ENCODE results near the gene NR3C1.

The NR3C1 gene

GRCh38 chr5:143306040-143306439 lies 97.4 kb downstream of the NR3C1 start:
- ChIA-PET POLR2A (no interaction called here), CTCF (no interaction called here)
- Histone ChIP-seq H3K27ac (ENCODE audit: insufficient read depth in 1 of 2, low read depth in 1 of 2, low read length in 2 of 2, poor library complexity in 1 of 2, severe bottlenecking in 2 of 2) (no peak overlapping the region), H3K36me3 (ENCODE audit: control insufficient read depth in 4 of 4, insufficient read depth in 4 of 4, low read length in 3 of 4) (peaks cover 16 to 72% (median 32%) of the 10 kb centered on the region in 4 experiments), H3K27me3 (replicated peaks in 2 of 5; ENCODE audit: control insufficient read depth in 4 of 5, insufficient read depth in 5 of 5, low read length in 4 of 5) (no peaks in the 10 kb centered on the region), H3K4me1 (ENCODE audit: control extremely low read depth in 1 of 4, control insufficient read depth in 4 of 4, insufficient read depth in 4 of 4, low read length in 3 of 4) (no peaks in the 10 kb centered on the region), H3K9me3 (ENCODE audit: control extremely low read depth in 1 of 5, control insufficient read depth in 4 of 5, insufficient read depth in 2 of 5, low read depth in 1 of 5, low read length in 4 of 5) (peaks cover 0 to 16% (median 8%) of the 10 kb centered on the region in 5 experiments), H3K4me3 (ENCODE audit: control insufficient read depth in 1 of 7, extremely low read depth in 1 of 7, insufficient read depth in 4 of 7, low read depth in 2 of 7, low read length in 6 of 7) (no peak overlapping the region)
- no peak for DNase-seq
- 100% methylated on average over 1 of the region's 2 CpGs for WGBS (ENCODE audit: insufficient coverage)

DNA sequence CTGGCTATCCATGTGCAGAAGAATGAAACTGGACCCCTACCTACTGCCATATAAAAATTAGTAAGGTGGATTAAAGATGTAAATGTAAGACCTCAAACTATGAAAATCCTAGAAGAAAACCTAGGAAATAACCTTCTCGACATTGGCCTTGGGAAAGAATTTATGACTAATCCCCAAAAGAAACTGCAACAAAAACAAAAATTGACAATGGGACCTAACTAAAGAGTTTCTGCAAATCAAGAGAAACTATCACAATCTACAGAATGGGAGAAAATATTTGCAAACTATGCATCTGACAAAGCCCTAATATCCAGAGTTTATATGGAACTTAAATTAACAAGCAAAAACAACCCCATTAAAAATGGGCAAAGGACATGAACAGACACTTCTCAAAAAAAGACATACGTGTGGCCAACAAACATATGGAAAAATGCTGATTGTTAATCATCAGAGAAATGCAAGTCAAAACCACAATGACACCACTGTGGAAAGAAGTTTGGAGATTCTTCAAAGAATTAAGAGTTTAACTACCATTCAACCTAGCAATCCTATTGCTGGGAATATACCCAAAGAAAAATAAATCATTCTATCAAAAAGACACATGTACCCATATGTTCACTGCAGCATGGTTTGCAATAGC lies 98.5 kb downstream of the NR3C1 start:
- peaks cover 0 to 16% (median 8%) of the 10 kb centered on the region in 5 experiments for H3K9me3 ChIP-seq (ENCODE audit: control extremely low read depth in 1 of 5, control insufficient read depth in 4 of 5, insufficient read depth in 2 of 5, low read depth in 1 of 5, low read length in 4 of 5)
- H3K27me3 ChIP-seq (replicated peaks in 2 of 5; ENCODE audit: control insufficient read depth in 4 of 5, insufficient read depth in 5 of 5, low read length in 4 of 5), result no peaks in the 10 kb centered on the region
- peaks cover 15 to 72% (median 32%) of the 10 kb centered on the region in 4 experiments for H3K36me3 ChIP-seq (ENCODE audit: control insufficient read depth in 4 of 4, insufficient read depth in 4 of 4, low read length in 3 of 4)
- 100% methylated on average over 1 of the region's 2 CpGs for WGBS (ENCODE audit: insufficient coverage)
- H3K4me3 ChIP-seq (ENCODE audit: control insufficient read depth in 1 of 7, extremely low read depth in 1 of 7, insufficient read depth in 4 of 7, low read depth in 2 of 7, low read length in 6 of 7), result no peak overlapping the region
- no peaks in the 10 kb centered on the region for H3K4me1 ChIP-seq (ENCODE audit: control extremely low read depth in 1 of 4, control insufficient read depth in 4 of 4, insufficient read depth in 4 of 4, low read length in 3 of 4)
- ChIA-PET POLR2A (no interaction called here), CTCF (no interaction called here)
- no peak for DNase-seq
- H3K27ac ChIP-seq (ENCODE audit: insufficient read depth in 1 of 2, low read depth in 1 of 2, low read length in 2 of 2, poor library complexity in 1 of 2, severe bottlenecking in 2 of 2), result no peak overlapping the region

DNA sequence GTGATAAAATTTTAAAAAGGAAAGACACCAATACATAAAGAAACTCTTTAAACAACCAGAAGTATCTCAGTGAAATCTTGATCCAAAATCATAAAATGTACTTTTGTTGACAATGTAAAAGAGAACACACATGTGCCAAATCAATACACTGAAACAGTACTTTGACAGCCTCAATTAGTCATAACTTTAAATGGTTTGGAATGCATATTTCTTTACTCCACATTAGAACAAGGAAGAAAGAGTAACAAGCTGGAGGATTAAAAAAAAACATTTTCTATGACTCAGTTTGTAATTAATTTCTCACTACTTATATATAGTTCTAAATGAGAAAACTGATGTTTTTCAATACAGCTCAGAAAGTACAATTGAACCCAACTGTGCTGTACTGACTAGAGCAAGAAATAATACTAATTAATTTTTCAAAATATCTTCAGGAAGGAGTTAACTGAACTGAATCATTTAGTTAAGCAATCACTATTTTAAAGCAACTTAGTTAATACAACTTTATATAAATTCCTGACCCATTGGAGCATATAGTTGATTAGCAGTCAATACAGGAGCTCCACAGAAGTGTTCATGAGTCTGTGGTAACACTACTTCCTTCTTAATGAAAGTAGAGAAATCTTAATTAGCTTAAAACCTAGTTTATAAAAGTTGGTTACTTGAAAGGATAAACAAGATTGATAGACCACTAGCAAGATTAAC lies 101.0 kb downstream of the NR3C1 start:
- H3K36me3 ChIP-seq (ENCODE audit: control insufficient read depth in 4 of 4, insufficient read depth in 4 of 4, low read length in 3 of 4), result peaks cover 19 to 67% (median 34%) of the 10 kb centered on the region in 4 experiments
- ChIA-PET CTCF (interaction anchor here (0.6 to 1.1 kb wide), 3 partner anchors 14 to 493 kb away, joined by 3 read pairs; no protein-coding TSS in a partner anchor), POLR2A (no interaction called here)
- DNase-seq, result no peak
- no peak overlapping the region for H3K4me3 ChIP-seq (ENCODE audit: control insufficient read depth in 1 of 7, extremely low read depth in 1 of 7, insufficient read depth in 4 of 7, low read depth in 2 of 7, low read length in 6 of 7)
- no peaks in the 10 kb centered on the region for H3K4me1 ChIP-seq (ENCODE audit: control extremely low read depth in 1 of 4, control insufficient read depth in 4 of 4, insufficient read depth in 4 of 4, low read length in 3 of 4)
- no peak overlapping the region for H3K27ac ChIP-seq (ENCODE audit: insufficient read depth in 1 of 2, low read depth in 1 of 2, low read length in 2 of 2, poor library complexity in 1 of 2, severe bottlenecking in 2 of 2)
- no peaks in the 10 kb centered on the region for H3K27me3 ChIP-seq (replicated peaks in 2 of 5; ENCODE audit: control insufficient read depth in 4 of 5, insufficient read depth in 5 of 5, low read length in 4 of 5)
- H3K9me3 ChIP-seq (ENCODE audit: control extremely low read depth in 1 of 5, control insufficient read depth in 4 of 5, insufficient read depth in 2 of 5, low read depth in 1 of 5, low read length in 4 of 5), result peaks cover 0 to 16% (median 8%) of the 10 kb centered on the region in 5 experiments

DNA sequence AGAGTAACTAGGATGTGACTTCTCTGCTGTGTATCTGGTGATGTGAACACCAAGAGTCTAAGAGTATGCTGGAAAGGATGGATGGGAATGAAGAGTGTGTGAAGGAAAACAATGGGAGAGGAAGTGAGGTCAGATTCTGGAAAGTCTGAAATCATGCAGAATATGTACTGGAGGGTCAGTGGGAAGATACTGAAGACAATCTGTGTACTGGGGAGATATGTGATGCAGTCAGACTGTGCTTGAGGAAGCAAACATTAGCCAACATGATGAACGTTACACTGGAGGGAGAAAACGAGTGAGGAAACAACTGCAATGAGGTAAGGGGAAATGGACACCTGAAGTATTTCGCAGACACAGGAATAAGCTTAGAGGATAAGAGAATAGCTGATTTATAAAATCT lies 105.7 kb downstream of the NR3C1 start:
- no peak overlapping the region for H3K27ac ChIP-seq (ENCODE audit: insufficient read depth in 1 of 2, low read depth in 1 of 2, low read length in 2 of 2, poor library complexity in 1 of 2, severe bottlenecking in 2 of 2)
- no peaks in the 10 kb centered on the region for H3K4me1 ChIP-seq (ENCODE audit: control extremely low read depth in 1 of 4, control insufficient read depth in 4 of 4, insufficient read depth in 4 of 4, low read length in 3 of 4)
- no peaks in the 10 kb centered on the region for H3K27me3 ChIP-seq (replicated peaks in 2 of 5; ENCODE audit: control insufficient read depth in 4 of 5, insufficient read depth in 5 of 5, low read length in 4 of 5)
- WGBS (ENCODE audit: insufficient coverage), result 100% methylated on average over 2 of the region's 3 CpGs
- DNase-seq, result no peak
- no peaks in the 10 kb centered on the region for H3K9me3 ChIP-seq (ENCODE audit: control extremely low read depth in 1 of 5, control insufficient read depth in 4 of 5, insufficient read depth in 2 of 5, low read depth in 1 of 5, low read length in 4 of 5)
- no peak overlapping the region for H3K4me3 ChIP-seq (ENCODE audit: control insufficient read depth in 1 of 7, extremely low read depth in 1 of 7, insufficient read depth in 4 of 7, low read depth in 2 of 7, low read length in 6 of 7)
- CTCF ChIA-PET, result no interaction called here
- POLR2A ChIA-PET, result no interaction called here
- peaks cover 13 to 67% (median 40%) of the 10 kb centered on the region in 4 experiments for H3K36me3 ChIP-seq (ENCODE audit: control insufficient read depth in 4 of 4, insufficient read depth in 4 of 4, low read length in 3 of 4)

GRCh38 chr5:143290125-143290524 lies 113.4 kb downstream of the NR3C1 start:
- H3K36me3 ChIP-seq (ENCODE audit: control insufficient read depth in 4 of 4, insufficient read depth in 4 of 4, low read length in 3 of 4), result peaks cover 6 to 40% (median 20%) of the 10 kb centered on the region in 4 experiments
- H3K4me3 ChIP-seq (ENCODE audit: control insufficient read depth in 1 of 7, extremely low read depth in 1 of 7, insufficient read depth in 4 of 7, low read depth in 2 of 7, low read length in 6 of 7), result no peak overlapping the region
- H3K27me3 ChIP-seq (replicated peaks in 2 of 5; ENCODE audit: control insufficient read depth in 4 of 5, insufficient read depth in 5 of 5, low read length in 4 of 5), result no peaks in the 10 kb centered on the region
- H3K4me1 ChIP-seq (ENCODE audit: control extremely low read depth in 1 of 4, control insufficient read depth in 4 of 4, insufficient read depth in 4 of 4, low read length in 3 of 4), result no peaks in the 10 kb centered on the region
- WGBS (ENCODE audit: insufficient coverage), result 100% methylated on average over 1 of the region's 2 CpGs
- ChIA-PET POLR2A (no interaction called here), CTCF (interaction anchor here (2.4 kb wide), 1 partner anchor 8 kb away, joined by 6 read pairs; no protein-coding TSS in a partner anchor)
- DNase-seq, result no peak
- no peak overlapping the region for H3K27ac ChIP-seq (ENCODE audit: insufficient read depth in 1 of 2, low read depth in 1 of 2, low read length in 2 of 2, poor library complexity in 1 of 2, severe bottlenecking in 2 of 2)
- H3K9me3 ChIP-seq (ENCODE audit: control extremely low read depth in 1 of 5, control insufficient read depth in 4 of 5, insufficient read depth in 2 of 5, low read depth in 1 of 5, low read length in 4 of 5), result no peaks in the 10 kb centered on the region

DNA sequence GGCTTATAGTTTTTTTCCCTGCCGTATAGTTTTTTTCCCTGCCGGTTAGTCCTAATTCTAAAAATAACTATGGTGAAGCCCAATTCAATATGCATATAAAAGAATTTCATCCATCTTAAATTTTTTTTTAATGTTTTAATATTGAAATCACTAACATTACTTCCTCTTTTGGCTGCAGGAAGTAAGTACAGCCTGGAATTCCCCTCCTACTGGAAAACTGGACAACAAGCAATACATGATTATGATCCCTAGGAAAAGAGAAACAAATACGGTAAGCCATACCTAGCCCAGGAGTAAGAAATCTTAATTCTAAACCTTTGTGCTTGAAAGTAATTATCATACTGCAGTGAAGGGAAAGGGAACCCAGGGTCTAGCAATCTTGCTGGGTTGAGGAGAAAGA lies 119.0 kb downstream of the NR3C1 start:
- H3K27ac ChIP-seq (ENCODE audit: insufficient read depth in 1 of 2, low read depth in 1 of 2, low read length in 2 of 2, poor library complexity in 1 of 2, severe bottlenecking in 2 of 2), result no peak overlapping the region
- peak in 2 of 3 donors; percentile 29 to 39 for DNase-seq
- H3K4me3 ChIP-seq (ENCODE audit: control insufficient read depth in 1 of 7, extremely low read depth in 1 of 7, insufficient read depth in 4 of 7, low read depth in 2 of 7, low read length in 6 of 7), result no peak overlapping the region
- H3K4me1 ChIP-seq (ENCODE audit: control extremely low read depth in 1 of 4, control insufficient read depth in 4 of 4, insufficient read depth in 4 of 4, low read length in 3 of 4), result peaks cover 2 to 15% (median 7%) of the 10 kb centered on the region in 4 experiments
- H3K36me3 ChIP-seq (ENCODE audit: control insufficient read depth in 4 of 4, insufficient read depth in 4 of 4, low read length in 3 of 4), result peaks cover 6 to 22% (median 15%) of the 10 kb centered on the region in 4 experiments
- ChIA-PET POLR2A (no interaction called here), CTCF (no interaction called here)
- H3K27me3 ChIP-seq (replicated peaks in 2 of 5; ENCODE audit: control insufficient read depth in 4 of 5, insufficient read depth in 5 of 5, low read length in 4 of 5), result no peaks in the 10 kb centered on the region
- peaks cover 0 to 12% (median 6%) of the 10 kb centered on the region in 5 experiments for H3K9me3 ChIP-seq (ENCODE audit: control extremely low read depth in 1 of 5, control insufficient read depth in 4 of 5, insufficient read depth in 2 of 5, low read depth in 1 of 5, low read length in 4 of 5)
- no CpG with 5 or more reads among the region's 3 CpGs for WGBS (ENCODE audit: insufficient coverage)

DNA sequence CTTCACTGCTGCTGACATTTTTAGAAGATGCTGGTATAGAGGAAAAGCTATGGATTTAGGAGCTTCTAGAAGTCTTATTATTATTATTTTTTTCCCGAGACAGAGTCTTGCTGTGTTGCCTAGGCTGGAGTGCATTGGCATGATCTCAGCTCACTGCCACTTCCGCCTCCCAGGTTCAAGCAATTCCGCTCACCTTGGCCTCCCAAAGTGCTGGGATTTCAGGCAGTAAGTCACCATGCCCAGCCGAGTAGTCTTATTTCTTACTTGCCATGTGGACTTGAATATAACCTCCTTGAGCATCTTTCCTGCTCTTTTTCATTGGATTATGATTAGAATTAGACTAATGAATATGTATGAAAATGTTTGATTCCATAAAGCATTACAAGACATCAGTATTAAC lies 119.5 kb downstream of the NR3C1 start:
- H3K4me1 ChIP-seq (ENCODE audit: control extremely low read depth in 1 of 4, control insufficient read depth in 4 of 4, insufficient read depth in 4 of 4, low read length in 3 of 4), result peaks cover 2 to 15% (median 7%) of the 10 kb centered on the region in 4 experiments
- POLR2A ChIA-PET, result no interaction called here
- H3K27me3 ChIP-seq (replicated peaks in 2 of 5; ENCODE audit: control insufficient read depth in 4 of 5, insufficient read depth in 5 of 5, low read length in 4 of 5), result no peaks in the 10 kb centered on the region
- peaks cover 6 to 23% (median 17%) of the 10 kb centered on the region in 4 experiments for H3K36me3 ChIP-seq (ENCODE audit: control insufficient read depth in 4 of 4, insufficient read depth in 4 of 4, low read length in 3 of 4)
- H3K9me3 ChIP-seq (ENCODE audit: control extremely low read depth in 1 of 5, control insufficient read depth in 4 of 5, insufficient read depth in 2 of 5, low read depth in 1 of 5, low read length in 4 of 5), result peaks cover 0 to 12% (median 6%) of the 10 kb centered on the region in 5 experiments
- WGBS (ENCODE audit: insufficient coverage), result 100% methylated on average over 3 of the region's 4 CpGs
- H3K4me3 ChIP-seq (ENCODE audit: control insufficient read depth in 1 of 7, extremely low read depth in 1 of 7, insufficient read depth in 4 of 7, low read depth in 2 of 7, low read length in 6 of 7), result no peak overlapping the region
- DNase-seq, result no peak
- CTCF ChIA-PET, result no interaction called here
- no peak overlapping the region for H3K27ac ChIP-seq (ENCODE audit: insufficient read depth in 1 of 2, low read depth in 1 of 2, low read length in 2 of 2, poor library complexity in 1 of 2, severe bottlenecking in 2 of 2)
